Measurements from ENCODE around the gene LAMC2.
A peak's percentile ranks its signal among the peaks of the same experiment; 100 is the strongest.

DNA sequence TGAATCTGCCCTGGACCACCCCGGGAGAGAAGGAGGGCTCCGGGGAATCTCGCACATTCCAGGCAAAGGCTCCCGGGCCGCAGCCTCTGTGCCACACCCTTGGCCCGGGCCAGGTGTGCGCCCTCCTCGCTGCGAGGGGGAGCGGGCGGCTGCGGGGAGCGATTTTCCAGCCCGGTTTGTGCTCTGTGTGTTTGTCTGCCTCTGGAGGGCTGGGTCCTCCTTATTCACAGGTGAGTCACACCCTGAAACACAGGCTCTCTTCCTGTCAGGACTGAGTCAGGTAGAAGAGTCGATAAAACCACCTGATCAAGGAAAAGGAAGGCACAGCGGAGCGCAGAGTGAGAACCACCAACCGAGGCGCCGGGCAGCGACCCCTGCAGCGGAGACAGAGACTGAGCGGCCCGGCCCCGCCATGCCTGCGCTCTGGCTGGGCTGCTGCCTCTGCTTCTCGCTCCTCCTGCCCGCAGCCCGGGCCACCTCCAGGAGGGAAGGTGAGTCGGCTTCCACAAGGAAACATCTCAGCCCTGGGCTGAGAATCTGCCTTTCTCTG, at the start of gene LAMC2:
- TF ChIP-seq, protein P1, sequence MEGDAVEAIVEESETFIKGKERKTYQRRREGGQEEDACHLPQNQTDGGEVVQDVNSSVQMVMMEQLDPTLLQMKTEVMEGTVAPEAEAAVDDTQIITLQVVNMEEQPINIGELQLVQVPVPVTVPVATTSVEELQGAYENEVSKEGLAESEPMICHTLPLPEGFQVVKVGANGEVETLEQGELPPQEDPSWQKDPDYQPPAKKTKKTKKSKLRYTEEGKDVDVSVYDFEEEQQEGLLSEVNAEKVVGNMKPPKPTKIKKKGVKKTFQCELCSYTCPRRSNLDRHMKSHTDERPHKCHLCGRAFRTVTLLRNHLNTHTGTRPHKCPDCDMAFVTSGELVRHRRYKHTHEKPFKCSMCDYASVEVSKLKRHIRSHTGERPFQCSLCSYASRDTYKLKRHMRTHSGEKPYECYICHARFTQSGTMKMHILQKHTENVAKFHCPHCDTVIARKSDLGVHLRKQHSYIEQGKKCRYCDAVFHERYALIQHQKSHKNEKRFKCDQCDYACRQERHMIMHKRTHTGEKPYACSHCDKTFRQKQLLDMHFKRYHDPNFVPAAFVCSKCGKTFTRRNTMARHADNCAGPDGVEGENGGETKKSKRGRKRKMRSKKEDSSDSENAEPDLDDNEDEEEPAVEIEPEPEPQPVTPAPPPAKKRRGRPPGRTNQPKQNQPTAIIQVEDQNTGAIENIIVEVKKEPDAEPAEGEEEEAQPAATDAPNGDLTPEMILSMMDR (IDR thresholded peaks at IDR 0.05) = peak; percentile 74
- TF ChIP-seq ZFX (IDR thresholded peaks at IDR 0.05; ENCODE audit: borderline replicate concordance) = no peak
